ENCODE results near the gene GLB1L.

GLB1L gene

DNA sequence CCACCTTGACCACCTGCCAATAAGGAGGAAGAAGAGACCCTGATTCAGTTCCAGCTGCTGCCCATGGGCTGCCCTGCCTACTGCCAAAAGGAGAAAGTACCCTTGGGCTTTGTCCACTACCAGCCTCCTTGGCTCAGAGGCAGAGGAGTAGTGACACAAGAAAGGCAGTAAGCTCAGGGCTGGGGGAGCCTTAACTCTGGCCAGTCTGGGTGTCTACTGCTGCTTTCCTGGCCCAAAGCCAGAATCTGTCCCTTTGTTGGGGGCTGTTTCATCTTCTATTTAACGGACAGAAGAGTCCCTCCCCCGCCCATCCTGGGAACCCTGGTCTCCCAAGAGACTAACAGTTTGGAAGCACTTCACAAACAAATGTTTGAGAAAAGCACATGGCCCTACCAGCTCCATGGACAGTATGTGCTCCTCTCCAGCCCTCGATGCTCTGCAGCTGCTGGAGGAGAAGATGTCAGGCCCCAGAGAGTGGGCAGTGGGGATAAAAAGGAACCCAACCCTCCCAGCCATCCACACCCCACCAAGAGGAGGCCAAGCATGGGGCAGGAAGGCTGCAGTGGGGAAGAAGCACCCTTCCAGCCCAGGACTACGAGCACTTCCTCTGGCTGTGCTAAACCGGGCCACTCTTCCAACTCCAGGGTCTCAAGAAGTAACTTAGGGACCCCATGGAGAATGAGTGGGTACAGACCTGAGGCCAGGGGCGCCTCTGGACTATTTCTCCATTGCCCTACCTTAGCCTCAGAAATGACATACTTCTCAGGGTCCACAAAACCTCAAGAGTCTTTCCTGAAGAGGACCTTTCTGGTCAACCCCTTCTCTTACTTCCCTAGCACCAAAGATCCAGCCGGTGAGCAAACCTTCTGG is 17.0 kb downstream of the GLB1L start:
- DNase-seq (ENCODE audit: low read depth in 1 of 2, low spot score in 1 of 2), result no peak

DNA sequence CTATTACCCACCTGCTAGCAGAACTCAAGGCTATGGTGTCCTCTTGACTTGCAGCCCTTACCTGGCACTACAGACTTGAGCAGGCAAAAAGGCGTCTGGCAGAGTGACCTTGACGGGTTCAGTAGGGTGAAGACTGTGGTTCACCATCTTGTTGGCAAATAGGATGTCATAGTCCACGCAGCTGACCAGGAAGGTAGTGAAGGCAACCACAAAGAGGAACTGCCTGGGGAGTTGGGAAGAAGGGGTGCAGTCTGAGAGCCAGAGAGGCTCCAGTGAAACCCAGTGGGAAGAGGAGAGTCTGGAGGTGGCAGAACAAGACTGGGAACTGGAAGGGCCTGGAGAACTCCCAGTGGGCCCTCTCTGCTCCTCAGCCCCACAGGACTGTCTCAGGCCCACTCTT is 19.9 kb downstream of the GLB1L start:
- no peak for DNase-seq (ENCODE audit: low read depth in 1 of 2, low spot score in 1 of 2)

DNA sequence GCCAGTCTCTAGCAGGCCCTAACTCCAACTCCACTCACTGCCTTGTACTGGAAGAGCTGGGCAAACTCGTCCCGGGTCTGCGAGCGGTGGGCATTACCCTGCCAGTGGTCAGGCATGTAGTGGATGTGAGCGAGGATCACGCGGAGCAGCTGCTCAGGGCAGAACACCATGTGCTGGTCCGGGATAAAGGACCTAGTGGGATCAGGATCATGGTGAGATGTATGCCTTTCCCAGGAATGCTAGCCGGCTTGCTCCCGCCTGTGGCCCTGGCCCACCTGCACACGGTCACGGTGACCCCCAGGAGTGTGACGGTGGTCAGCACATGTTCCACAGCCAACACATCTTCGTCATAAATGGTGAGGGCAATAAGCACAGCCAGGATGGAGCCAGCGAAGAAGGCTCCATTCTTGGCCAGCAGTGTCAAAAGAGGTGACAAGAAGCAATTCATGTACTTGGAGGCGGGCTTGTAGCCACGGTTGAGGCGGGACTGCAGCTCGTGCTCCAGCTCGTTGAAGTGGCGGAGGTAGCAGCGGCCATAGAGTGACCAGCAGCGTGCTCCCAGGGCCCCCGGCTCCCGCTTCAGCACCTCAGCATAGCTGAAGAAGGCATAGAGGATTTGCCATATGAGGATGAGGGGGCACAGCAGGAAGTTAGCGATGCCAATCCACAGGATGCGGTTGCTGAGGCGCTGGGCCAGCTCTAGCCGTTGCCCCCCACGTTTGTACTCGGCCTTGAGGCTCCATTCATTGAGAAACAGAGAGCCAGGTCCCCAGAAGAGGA is 21.2 kb downstream of the GLB1L start:
- no peak for DNase-seq (ENCODE audit: low read depth in 1 of 2, low spot score in 1 of 2)

DNA sequence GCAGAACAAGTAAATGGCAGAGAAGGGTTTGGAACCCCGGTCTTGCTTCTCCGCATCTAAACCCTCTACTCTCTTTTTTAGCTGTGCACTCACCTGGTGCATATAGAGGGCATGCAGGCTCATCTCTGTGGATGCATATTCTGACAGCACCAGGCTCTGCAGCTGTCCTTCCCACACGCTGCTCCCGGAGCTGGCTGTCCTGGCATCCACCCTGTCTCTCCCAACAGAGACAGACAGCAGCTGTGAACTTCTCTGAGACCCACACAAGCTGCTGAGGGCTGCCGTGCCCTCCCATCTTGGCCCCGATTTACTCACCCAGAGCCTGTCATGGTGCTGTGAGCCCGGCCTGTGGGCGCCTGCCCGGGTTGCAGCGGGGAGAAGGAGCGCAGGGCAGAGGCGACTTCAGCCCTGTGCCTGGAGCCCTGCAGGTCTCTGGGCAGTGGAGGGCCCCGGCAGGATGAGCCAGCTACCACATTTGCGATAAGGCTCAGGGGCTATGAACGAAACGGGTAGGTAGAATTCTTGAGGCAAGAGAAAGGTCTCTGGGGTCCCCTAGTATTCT is 23.2 kb downstream of the GLB1L start:
- DNase-seq (ENCODE audit: low read depth in 1 of 2, low spot score in 1 of 2), result no peak

DNA sequence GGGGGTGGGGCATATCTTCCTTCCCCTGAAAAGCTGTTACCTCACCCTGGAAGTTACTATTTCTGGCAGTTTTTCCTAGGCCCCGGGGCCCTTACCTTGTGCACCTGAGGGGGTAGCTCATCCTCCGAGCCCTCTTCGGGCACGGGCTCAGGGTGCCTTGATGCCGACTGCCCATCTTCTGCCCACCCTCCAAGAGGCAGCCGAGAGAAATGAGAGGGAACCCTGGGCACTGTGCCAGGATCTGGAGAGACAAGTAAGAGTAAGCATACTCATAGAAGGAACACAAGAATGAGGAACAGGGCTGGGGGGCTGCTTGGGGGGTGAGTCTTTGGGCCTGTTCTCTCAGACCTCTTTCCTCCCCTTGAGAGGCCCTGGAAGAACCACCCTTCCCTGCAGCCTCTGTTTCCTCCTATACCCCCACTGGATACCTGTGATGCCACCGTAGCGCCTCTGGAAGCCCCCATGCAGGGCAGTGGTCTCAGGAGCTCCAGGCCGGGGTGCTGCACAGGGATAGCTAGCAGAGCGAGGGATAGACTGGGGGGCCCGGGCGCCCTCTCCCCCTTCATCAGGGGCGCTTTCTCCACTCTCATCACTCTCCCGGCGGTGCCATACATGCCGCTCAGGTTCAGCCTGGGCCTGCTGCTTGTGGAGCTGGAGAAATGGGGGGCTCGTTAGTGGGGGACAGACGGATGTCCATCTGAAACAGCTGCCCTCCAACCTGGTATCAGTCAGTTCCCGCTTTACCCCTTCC is 24.4 kb downstream of the GLB1L start:
- DNase-seq (ENCODE audit: low read depth in 1 of 2, low spot score in 1 of 2), result no peak

DNA sequence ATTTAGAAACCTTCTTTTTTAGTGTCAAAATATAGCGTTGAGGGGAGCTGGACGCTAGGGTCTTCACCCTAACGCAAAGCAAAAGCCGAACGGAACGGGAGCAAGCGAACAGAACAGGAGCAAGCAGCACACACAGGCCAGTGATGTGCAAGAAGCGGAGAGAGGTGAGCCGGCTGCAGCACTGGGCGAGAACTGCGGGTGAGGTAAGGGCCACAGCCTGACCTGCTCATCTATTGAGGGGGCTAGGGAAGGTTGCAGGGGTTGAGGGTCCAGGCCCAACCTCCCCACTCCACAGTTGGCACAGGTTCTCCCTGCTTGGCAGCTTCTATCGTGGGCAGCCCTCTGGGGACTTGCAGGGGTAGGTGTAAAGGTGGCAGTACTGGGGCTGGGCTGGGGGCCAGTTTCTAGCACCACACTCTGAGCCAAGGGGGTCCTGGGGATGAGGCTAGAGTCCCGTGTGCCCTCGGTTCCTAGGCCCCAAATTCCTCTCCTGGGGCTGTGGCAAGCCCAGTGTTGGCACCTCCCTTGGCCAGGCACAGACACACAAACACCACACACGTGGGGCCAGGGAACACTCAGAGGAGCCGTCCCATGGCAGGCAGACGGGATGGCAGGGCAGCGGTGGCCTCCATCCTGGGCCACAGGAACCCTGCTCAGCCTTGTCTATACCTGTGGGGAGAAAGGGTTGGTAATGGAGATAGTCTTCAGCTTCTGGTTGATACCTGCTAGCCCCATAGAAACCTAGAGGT is 25.3 kb downstream of the GLB1L start:
- no peak for DNase-seq (ENCODE audit: low read depth in 1 of 2, low spot score in 1 of 2)

DNA sequence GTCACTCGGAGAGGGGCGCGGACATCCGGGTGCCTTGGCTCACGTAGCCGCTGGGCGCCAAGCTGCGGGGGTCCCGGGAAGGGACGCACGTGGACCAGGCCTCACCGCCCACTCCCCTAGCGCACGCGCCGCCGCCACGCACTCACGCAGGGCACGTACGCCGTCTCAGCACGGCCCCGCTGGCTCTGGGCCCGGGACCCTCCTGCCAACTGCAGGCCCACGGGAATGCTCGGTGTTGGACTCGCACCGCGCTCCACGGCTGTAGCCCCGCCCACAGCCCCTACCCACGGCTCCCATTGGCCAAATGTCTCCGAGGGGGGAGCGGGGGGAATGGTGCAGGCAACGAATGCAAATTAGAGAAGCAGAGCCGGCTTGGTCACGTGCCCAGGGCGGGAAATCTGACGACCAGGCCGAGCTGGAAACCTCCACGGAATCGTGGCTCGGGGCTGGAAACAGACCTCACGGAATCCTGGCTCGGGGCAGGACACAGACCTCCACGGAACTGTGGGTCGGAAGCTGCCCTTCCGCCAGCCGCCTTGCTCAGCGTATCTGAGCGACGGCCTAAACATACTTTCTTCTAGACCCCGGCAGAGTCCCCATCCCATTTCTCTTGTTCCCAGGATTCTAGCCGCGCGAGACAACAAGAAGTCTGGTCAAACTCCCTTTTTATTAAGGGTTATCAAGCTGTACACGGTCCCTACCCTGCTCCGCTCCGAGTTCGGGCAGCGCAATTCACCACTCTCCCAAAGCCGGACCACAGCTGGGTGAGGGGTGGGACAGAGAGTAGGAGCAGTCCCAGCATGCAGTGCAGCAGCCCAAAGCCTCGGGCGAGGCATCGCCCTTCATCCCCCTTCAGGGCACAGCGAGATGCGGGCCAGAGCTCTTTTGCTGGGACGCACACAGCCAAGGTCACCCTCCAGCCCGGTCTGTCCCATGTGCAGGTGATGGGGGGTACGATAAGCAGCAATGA is 26.2 kb downstream of the GLB1L start, which contains the start of gene ABCB6:
ABCB6 (minus strand) TSS at position 227 of the 970 bp plus-strand sequence. CDS start 285 bp downstream, outside the sequence.
- DNase-seq (ENCODE audit: low read depth in 1 of 2, low spot score in 1 of 2), result peak; percentile 63 to 89

DNA sequence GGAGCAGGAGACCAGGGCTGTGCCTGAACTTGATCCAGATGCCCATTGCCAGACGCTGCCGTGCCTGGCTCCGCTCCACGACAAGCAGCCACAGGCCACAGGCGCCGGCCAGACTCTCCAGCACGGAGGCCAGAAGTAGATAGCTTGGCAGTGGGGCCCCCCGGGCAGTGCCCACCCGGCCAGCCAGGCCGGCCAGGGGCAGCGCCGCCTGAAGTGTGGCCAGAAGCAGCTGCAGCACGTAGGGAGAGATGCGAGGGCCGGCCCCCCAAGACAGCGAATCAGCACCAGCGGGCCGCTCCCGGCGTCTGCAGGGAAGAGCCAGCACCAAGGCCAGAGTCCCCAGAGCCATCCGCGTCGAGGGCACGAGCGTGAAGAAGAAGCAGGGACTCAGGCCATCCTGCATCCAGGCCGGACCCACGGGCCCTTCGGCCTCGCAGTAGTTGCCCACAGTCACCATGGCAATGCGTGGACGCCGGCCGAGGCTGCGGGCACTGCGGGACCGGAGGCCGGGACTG is 27.0 kb downstream of the GLB1L start:
- peak in 1 of 2 donors; percentile 21 for DNase-seq (ENCODE audit: low read depth in 1 of 2, low spot score in 1 of 2)

DNA sequence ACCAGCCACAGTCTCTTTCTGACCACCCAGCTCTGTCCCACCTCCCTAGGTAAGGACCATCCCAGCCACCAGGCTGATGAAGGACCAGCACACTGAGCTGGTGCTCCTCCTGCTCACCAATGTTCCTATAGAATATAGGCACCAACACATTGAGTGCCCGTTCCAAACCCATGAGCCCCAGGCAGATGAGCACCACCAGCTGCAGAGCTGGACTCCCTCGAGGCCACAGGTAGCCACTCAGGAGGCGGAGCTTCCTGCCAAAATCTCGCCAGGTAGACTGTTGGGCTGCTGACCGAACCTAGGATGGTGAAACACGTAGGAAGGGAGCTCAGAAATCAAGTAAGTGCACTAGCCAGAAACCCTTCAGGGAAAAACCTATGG is 28.7 kb downstream of the GLB1L start:
- no peak for DNase-seq (ENCODE audit: low read depth in 1 of 2, low spot score in 1 of 2)

DNA sequence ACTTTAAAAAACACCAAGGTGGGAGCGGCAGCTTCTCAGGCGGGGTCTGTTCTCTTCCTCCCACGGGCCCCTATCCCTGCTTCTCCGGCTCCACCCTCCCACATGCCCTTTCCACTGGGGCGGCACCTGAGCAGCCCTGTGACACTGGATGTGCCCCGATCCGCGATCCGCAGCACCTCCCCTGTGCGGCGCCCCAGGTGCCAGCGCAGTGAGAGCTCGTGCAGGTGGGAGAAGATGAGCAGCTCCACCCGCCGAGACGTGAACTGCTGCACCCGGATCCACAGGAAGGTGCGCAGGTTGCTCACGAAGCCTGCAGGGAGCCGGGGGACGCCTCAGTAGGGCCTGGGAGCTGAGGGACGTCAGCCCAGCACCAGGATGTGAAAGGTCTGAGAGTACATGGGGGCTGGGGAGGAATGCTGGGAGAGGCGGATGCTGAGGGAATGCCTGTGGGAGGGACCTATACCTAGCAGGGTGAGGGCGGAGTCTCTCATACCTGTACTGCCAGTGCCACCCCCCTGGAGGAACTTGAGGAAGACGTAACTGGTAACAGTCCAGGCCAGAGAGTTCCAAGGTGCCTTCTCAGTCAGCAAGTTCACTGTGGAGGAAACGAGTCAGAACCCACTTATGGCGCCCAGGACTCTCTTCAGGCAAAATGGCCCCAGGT is 29.2 kb downstream of the GLB1L start:
- no peak for DNase-seq (ENCODE audit: low read depth in 1 of 2, low spot score in 1 of 2)

DNA sequence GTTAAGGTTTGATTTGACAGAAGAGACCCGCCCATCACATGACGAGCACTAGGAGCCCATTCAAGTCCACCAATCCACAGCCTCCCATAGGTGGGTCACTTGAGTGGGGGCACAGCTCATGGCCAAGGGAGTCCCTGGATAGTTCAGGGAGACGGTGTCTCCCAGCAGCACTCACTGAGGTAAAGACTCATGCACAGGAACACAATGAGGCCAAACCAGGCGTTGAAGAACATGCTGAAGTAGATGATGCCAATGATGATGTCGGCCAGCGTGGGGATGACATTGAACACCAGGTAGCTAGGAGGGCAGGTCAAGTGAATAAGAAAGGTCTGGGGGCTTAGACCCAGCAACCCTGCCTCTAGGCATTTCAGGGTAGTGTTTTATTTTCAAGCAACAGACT is 30.5 kb downstream of the GLB1L start:
- no peak for DNase-seq (ENCODE audit: low read depth in 1 of 2, low spot score in 1 of 2)

DNA sequence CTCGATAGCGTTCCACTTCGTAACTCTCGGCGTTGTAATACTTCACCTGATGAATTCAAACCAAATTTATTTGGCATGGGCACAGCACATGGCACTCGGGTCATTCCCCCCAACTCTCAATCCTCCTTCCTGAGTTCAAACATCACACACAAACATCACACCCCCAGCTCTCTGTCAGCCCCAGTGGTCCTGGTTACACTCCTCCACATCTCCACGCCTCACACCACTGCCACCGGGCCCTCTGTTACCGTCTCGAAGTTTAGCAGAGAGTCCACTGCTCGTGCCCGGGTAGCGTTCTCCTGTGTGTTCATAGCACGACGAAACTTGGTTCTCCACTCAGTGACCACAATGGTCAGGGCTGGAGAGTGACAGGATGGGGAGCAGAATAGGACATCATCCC is 31.1 kb downstream of the GLB1L start:
- no peak for DNase-seq (ENCODE audit: low read depth in 1 of 2, low spot score in 1 of 2)

DNA sequence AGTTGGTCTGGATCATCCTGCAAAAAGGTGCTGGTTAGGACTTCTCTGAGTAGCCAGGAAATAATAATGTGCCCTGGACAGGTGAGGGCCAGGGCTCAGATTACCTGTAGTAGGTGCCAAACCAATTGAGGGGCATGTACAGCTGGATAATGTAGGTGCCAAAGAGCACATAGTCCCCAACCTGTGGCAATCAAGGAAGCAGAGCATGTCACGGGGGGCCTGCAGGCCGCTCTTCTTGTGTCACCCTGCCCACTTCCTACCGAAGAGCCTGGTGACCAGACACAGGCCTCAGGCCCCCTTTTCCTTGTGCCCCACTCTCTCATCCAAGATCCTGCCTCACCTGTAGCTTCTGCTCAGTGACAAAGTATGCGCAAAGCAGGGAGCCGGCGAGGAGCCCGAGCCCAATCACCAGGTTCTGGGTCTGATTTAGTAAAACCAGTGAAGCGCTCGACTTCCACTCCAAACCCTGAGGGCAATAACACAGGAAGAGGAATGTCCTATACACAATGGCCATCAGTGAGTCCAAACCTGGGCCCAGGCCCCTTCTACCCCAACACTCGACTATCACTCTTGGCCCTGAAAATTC is 31.7 kb downstream of the GLB1L start:
- no peak for DNase-seq (ENCODE audit: low read depth in 1 of 2, low spot score in 1 of 2)

DNA sequence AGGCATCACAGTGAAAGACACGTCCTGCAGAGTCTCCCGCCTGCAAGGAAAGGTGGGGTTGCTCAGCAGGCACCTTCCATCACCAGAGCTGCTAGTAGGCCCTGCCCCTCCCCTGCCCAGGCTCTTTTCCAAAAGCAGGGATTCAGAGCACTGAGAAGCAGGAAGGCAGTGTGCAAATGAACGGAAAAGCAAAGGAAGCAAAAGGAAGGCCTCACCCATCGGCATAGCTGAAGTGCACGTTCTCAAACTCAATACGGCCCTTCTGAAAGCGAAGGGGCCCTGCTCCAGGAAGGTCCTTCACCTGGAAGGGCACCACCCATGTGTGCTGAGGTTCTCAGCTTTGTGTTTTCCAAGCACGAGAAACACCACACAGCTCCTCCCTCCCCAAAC is 32.2 kb downstream of the GLB1L start:
- DNase-seq (ENCODE audit: low read depth in 1 of 2, low spot score in 1 of 2), result no peak

DNA sequence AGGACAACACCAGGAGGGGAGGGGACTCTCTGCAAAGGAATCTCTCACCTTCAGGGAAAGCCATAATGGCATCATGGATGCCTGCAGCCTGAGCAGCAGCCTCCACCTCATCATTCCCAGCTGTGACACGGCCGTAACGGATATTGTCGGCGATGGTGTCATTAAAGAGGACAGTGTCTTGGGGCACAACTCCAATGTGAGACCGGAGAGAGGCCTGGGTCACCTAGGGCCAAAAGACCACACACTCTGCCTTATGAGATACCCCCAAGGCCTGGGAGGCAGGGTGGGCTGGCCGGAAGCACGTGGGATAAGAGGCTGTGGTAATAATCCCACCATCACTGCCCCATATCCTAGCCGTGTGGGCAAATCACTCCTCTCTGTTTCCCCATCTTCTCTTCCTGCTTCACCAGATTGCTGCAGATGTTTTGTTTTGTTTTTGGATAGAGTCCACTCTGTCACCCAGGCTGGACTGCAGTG is 34.3 kb downstream of the GLB1L start:
- DNase-seq (ENCODE audit: low read depth in 1 of 2, low spot score in 1 of 2), result no peak

DNA sequence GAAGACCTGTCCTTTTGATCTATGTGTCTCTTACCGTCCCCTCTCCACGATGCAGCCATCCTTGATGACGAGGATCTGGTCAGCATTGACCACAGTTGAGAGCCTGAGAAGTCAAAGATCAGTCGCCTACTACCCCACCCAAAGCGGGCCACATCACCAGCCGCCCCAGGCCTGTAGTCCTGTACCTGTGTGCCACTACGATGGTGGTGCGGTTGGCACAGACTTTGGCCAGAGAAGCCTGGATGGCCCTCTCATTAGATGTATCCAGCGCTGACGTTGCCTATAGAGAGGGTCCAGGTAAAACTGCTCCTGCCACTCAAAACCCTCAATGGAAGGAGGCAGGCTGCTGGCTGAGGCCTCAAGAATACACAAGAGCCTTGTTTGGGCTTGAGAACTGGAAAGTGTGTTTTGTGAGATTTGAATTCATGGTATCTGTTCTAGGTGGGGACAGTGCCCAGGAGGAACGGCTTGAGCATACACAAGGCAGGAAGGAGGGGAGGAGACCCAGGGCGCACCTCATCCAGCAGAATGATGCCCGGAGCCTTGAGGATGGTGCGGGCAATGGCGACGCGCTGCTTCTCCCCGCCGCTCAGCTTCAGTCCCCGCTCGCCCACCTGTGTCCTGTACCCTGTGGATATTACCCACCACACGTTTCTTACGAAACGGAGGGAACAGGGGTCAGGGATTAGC is 34.9 kb downstream of the GLB1L start:
- no peak for DNase-seq (ENCODE audit: low read depth in 1 of 2, low spot score in 1 of 2)

All from activated CD4-positive, alpha-beta T cell treated with anti-CD3 and anti-CD28 coated beads, Interleukin-2, amount 50 U/mL, for 24 hours (primary cell).